GM13976 (cell line): ENCODE data around the gene BEND6.

Source experiments
- DNase-seq: peaks from one replicate; pipeline ENCODE4 v3.0.0; 2012; ENCODE audit warnings: low spot score
- in situ Hi-C: fragments of 300-500 bp; cut with MboI; formaldehyde crosslinking; loops from one replicate; pipeline ENCODE4 v1.12.0; 2022; ENCODE audit warnings: low sequenced_read_pairs, mixed read lengths, inconsistent platforms; ENCODE audit not compliant: unreplicated experiment
- TF ChIP-seq, protein P1 (sequence below): IDR thresholded peaks from 2 replicates; pipeline ENCODE4 v1.5.1; 2012; ENCODE audit warnings: borderline replicate concordance, mild to moderate bottlenecking; ENCODE audit not compliant: insufficient read depth; ENCODE audit errors: extremely low read depth, missing control alignments, control extremely low read depth

BEND6 gene

GRCh38 chr6:56940463-56940862, 14.4 kb upstream of the BEND6 start:
- no peak for DNase-seq
- in situ Hi-C loops = no loop called here

DNA sequence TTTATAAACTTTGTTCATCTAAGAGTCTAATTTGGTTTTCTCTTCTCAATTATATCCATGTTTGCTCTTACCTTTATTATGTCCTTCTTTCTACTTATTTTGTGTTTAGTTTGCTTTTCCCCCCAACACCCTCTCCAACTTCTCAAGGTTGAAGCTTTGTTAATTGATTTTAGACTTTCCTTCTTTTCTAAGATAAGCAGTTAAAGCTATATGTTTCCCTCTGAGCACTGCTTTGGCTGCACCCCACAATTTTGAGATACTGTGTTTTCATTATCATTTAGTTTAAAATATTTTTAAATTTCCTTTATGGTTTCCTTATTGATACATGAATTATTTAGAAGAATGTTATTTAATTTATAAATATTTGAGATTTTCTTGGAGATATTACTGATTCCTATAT, 13.9 kb upstream of the BEND6 start:
- no peak for DNase-seq
- in situ Hi-C loops = no loop called here
- TF ChIP-seq, protein P1, sequence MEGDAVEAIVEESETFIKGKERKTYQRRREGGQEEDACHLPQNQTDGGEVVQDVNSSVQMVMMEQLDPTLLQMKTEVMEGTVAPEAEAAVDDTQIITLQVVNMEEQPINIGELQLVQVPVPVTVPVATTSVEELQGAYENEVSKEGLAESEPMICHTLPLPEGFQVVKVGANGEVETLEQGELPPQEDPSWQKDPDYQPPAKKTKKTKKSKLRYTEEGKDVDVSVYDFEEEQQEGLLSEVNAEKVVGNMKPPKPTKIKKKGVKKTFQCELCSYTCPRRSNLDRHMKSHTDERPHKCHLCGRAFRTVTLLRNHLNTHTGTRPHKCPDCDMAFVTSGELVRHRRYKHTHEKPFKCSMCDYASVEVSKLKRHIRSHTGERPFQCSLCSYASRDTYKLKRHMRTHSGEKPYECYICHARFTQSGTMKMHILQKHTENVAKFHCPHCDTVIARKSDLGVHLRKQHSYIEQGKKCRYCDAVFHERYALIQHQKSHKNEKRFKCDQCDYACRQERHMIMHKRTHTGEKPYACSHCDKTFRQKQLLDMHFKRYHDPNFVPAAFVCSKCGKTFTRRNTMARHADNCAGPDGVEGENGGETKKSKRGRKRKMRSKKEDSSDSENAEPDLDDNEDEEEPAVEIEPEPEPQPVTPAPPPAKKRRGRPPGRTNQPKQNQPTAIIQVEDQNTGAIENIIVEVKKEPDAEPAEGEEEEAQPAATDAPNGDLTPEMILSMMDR = no peak

More at GRCh38 chr6:56940463-56940862, 14.4 kb upstream of the BEND6 start:
- TF ChIP-seq, protein P1 = no peak

DNA sequence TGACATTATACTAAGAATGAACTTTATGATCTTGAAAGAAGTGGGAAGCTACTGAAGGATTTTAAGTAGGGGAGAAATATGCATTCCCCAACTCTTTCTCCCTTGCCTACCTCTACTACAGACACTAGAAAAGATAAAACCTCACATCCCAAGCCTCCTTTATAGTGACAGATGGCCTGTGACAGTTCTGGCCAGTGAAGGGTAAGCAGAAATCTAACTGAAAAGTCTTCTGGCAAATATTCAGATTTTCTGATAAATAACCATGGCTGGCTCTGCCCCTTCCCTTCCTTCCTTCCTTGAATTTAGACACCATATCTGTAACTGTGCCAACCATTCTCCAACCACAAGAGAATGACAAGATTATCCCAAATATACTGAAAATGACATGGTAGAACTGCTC, 10.2 kb upstream of the BEND6 start:
- DNase-seq = no peak
- in situ Hi-C loops = no loop called here
- TF ChIP-seq, protein P1 = no peak

GRCh38 chr6:56946368-56946767, 8.5 kb upstream of the BEND6 start:
- in situ Hi-C loops = no loop called here
- DNase-seq = no peak
- TF ChIP-seq, protein P1 = no peak

DNA sequence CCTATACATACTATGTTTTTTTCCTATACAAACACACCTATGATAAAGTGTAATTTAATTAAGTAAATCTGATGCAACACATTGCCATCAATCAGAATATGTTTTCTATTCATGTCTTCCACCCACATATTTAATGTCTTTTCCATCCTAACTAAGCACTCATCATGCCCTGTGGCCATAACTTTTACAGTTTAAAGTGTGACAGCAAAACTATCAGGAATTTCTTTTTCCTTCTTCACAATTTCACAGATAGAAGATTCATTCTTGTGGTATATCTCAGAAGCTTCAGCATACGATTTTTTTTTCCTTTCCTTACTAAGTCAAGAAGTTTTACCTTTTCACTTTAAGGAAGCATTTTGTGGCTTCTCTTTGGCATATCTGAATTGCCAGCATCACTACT, 7.0 kb upstream of the BEND6 start:
- in situ Hi-C loops = no loop called here
- TF ChIP-seq, protein P1 = no peak
- DNase-seq = no peak

- in situ Hi-C loops = no loop called here
- no peak for DNase-seq
- TF ChIP-seq, protein P1 = no peak
Observed at GRCh38 chr6:56949265-56949664, 5.6 kb upstream of the BEND6 start.
